NCI-H2171 (cell line): Measurements from ENCODE around the gene BRD7.

Source experiments
- DNase-seq: peaks from one replicate; lab custom pipeline; 2025; lab: John Stamatoyannopoulos, UW

Gene BRD7

GRCh38 chr16:50318796-50319578 lies 49.8 kb downstream of the BRD7 start:
- DNase-seq: no peak

- DNase-seq: no peak
Observed at GRCh38 chr16:50316848-50317630, 51.7 kb downstream of the BRD7 start.

- no peak for DNase-seq
Observed at GRCh38 chr16:50316102-50316847, 52.5 kb downstream of the BRD7 start.

GRCh38 chr16:50315346-50315997 lies 53.3 kb downstream of the BRD7 start:
- no peak for DNase-seq

- DNase-seq: no peak
Observed at GRCh38 chr16:50314665-50315064, 54.1 kb downstream of the BRD7 start.

GRCh38 chr16:50313596-50314478 lies 55.0 kb downstream of the BRD7 start:
- DNase-seq: no peak

GRCh38 chr16:50311891-50312501 lies 56.8 kb downstream of the BRD7 start:
- DNase-seq: no peak

GRCh38 chr16:50311134-50311528 lies 57.7 kb downstream of the BRD7 start:
- DNase-seq: no peak

GRCh38 chr16:50310308-50311133 lies 58.3 kb downstream of the BRD7 start:
- no peak for DNase-seq

GRCh38 chr16:50309527-50310307 lies 59.1 kb downstream of the BRD7 start:
- DNase-seq: no peak

- DNase-seq: no peak
Observed at GRCh38 chr16:50309156-50309526, 59.6 kb downstream of the BRD7 start.

GRCh38 chr16:50308237-50308965 lies 60.4 kb downstream of the BRD7 start:
- no peak for DNase-seq

- DNase-seq: no peak
Observed at GRCh38 chr16:50306287-50306686, 62.5 kb downstream of the BRD7 start.

GRCh38 chr16:50305441-50306061 lies 63.2 kb downstream of the BRD7 start:
- DNase-seq: no peak

- no peak for DNase-seq
Observed at GRCh38 chr16:50304467-50305440, 64.0 kb downstream of the BRD7 start.

- DNase-seq: no peak
Observed at GRCh38 chr16:50303605-50304466, 65.0 kb downstream of the BRD7 start.
